MV-4-11 (cell line): ENCODE results near the gene TMEM108.

ENCODE experiments used
- DNase-seq: peaks from one replicate; lab custom pipeline; 2025; lab: John Stamatoyannopoulos, UW

TMEM108 gene

GRCh38 chr3:133230195-133230594 is 192.0 kb downstream of the TMEM108 start:
- DNase-seq, result no peak

- DNase-seq, result no peak
Observed at GRCh38 chr3:133236901-133237300, 198.7 kb downstream of the TMEM108 start.

DNA sequence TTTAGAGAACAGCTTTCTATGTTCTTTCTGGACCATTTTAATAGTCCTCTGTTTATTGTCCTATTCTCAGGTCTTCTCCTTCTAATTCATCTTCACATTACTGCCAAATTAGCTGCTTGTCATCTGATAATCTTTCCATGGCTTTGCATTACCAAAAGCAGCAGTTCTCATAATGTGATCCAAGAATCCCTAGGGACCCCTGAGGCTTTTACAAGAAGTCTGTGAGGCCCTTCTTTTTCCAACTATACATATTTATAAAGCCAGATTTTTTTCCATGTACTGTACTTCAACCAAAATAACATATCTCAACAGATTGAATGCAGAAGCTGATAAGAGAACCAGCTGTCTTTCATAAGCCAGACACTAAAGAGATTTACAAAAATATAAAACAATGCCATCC is 199.2 kb downstream of the TMEM108 start:
- no peak for DNase-seq

- no peak for DNase-seq
Observed at GRCh38 chr3:133238015-133238414, 199.8 kb downstream of the TMEM108 start.

GRCh38 chr3:133246119-133246518 is 207.9 kb downstream of the TMEM108 start:
- no peak for DNase-seq

DNA sequence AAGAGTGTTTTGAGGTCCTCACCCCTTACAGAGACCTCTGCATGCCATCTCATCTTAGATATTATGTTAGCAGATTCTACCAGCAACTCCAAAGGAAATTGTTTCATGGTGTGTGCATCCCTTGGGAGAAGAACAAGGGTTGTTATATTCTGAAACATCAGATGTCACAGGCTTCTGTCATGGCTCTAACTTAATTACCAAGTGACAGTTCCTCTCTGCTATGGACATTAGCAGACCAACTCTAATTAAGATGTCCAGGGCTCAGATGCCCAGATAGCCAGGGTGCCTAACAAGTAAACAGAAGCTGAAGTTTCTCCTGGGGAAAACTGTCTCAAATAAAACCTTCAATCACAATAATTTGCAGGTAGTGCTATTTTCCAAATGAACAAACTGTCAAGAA is 208.6 kb downstream of the TMEM108 start:
- DNase-seq, result no peak

- DNase-seq, result no peak
Observed at GRCh38 chr3:133248389-133248788, 210.2 kb downstream of the TMEM108 start.

- no peak for DNase-seq
Observed at GRCh38 chr3:133249490-133249889, 211.3 kb downstream of the TMEM108 start.

GRCh38 chr3:133254151-133254550 is 216.0 kb downstream of the TMEM108 start:
- no peak for DNase-seq

DNA sequence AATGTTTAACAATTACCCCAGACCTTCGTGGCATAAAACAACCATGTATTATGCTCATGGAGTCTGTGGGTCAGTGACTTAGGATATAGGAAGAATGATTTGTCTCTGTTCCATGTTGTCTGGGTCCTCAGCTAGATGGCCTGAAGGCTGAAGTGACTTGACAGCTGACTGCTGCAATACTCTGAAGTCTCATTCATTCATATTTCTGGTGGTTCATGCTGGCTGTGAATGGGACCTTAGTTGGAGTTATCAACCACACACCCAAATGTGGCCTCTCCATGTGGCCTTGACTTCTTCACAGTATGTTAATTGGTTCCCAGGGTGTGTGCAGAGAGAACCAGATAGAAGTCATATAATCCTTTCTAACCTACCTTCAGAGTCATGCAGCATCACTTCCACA is 216.5 kb downstream of the TMEM108 start:
- no peak for DNase-seq

DNA sequence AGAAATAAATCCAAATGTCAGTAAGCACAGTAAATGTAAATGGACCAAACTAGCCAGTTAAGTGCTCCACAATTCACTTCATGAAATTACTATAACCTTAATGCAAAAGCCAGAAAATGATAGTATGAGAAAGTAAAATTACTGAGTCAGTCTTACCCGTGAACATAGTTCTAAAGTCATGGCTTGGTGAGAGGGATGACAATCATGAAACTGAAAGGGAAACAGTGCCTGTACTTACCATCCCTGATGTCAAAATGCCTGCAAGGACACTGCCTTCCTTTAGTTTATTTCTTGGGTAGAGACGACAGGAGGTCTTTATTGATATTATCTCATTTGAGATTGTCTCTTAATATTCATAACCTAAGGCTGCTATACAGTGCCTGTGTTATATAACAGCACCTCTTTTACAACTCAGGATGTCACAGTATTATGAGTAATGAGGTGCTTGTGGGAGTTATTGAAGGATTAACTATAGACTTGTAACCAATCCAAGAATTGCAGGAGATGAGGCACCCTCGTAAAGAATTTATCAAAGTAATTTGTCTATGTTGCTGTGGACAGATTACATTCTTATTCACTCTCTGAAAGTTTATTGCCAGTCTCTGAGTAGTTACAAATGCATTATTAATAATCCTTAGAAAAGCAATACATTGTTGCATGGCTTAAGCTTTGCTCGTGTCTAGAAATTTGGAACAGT is 218.7 kb downstream of the TMEM108 start:
- no peak for DNase-seq

- DNase-seq, result no peak
Observed at GRCh38 chr3:133258358-133258757, 220.2 kb downstream of the TMEM108 start.

- DNase-seq, result no peak
Observed at GRCh38 chr3:133259767-133260166, 221.6 kb downstream of the TMEM108 start.

DNA sequence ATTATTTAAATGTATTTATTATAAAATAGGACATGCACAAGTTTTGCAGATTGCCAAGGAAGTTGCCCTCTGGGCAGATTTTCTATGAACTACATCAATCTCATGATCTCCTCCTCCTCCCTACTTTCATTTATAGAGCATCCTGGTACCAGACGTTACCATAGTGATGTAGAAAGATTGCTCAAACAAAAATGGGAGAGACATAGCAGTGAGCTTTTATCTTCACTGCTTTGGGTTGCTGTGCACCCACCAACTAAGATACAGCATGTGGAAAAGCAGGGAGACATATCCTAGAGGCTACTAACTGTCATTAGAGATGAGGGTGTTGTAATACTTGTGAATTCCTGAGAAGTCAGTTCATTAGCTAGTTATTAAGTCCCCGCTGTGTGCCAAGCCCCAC is 224.1 kb downstream of the TMEM108 start:
- DNase-seq, result no peak

- no peak for DNase-seq
Observed at GRCh38 chr3:133264920-133265319, 226.7 kb downstream of the TMEM108 start.

DNA sequence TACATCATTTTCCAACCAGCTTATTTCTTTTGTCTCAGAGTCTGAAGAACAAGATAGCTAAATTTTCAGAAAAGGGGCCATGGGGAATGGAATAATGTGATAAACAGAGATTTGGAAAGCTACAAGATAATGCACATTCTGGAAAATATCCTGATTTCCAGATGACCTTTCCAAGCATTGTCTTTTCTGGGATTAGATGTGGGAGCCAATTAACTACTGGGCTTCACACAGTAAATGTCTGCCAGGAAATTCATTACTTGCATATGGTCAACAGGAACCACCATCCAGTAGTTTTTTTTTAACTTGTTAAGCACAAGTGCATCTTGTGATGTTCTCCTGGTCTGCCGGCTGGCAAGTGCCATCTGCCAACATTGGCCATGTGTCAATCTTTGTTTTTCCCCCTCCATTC is 230.5 kb downstream of the TMEM108 start:
- DNase-seq, result no peak

DNA sequence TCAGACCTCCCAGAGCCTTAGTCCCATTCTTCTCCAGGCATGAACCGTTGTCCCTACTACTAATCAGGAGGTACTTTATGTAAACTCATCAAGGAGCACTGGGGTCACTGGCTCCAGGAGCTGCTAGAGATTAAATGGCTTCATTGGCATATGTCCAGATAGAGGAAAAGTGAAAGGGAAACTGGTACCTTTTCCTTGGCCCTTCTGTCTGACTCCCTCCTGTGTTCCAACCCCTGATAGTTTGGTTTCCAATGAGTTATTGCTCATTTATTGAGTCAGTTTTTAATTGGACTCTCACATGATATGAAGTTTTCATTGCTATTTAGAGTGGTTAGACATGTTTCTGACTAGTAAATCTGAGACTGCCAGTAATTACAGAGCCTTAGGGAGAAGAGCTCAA is 231.2 kb downstream of the TMEM108 start:
- DNase-seq, result no peak

DNA sequence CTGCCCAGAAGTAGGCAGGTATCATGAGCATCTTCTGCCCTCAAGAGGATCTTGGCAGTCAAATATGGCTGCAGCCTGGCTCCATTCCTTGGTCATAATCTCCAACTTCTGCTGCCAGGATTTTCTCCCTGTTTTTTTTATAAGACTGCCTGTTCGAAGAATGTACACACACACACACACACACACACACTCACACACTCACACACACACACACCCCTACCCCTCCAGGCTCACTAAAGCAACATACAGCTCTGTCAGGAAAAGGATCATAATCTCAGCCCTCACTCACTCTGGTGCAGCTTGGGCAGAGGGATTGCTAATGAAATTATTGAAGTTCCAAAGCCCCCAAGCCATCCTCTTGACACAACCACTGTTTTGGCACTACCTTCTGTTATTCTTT is 232.4 kb downstream of the TMEM108 start:
- no peak for DNase-seq

DNA sequence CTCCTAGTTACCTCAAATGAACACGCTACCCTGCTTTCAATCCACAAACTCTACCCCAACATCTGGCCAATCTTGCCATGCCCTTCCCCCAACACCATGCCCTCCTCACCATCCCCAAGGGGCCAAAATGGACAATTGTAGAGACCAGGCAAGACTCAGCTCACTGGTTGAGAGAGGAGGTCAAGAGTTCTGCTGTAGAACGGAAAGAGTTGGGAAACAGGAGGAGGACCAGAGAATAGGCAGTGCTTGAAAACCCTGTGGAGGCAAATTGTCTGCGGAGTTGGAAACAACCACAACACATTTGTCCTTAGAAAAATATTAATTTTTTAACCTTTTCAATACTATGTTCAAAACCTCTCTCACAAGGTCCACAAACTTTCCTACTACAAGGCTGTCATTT is 232.9 kb downstream of the TMEM108 start:
- no peak for DNase-seq

GRCh38 chr3:133271539-133271938 is 233.3 kb downstream of the TMEM108 start:
- DNase-seq, result no peak

GRCh38 chr3:133273346-133273745 is 235.2 kb downstream of the TMEM108 start:
- no peak for DNase-seq

DNA sequence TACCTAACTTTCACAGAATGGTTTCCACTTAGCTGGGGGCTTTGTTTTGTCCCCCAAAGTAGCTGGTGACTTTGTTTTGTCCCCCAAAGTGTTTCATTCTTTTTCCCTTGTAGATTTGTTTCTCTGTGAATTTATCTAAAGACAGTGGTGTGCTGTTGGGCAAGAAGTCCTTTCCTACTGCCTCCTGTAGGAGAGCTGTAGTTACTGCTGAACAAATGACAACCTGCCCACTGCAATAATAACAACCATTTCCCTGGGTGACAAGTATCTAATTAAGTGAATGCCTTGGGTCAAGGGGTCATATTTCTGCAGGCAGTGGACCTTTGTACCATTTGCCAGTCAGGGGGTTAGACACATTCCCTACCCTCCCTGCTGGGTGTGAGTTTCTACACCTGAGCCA is 236.3 kb downstream of the TMEM108 start:
- DNase-seq, result no peak

- DNase-seq, result no peak
Observed at GRCh38 chr3:133276594-133276993, 238.4 kb downstream of the TMEM108 start.

GRCh38 chr3:133277813-133278212 is 239.6 kb downstream of the TMEM108 start:
- DNase-seq, result no peak
